ENCODE data around the gene SOX18.
A peak's percentile ranks its signal among the peaks of the same experiment; 100 is the strongest.

SOX18 gene

GRCh38 chr20:64080013-64080812, 30.8 kb upstream of the SOX18 start, which contains the start of gene OPRL1:
TSS of gene OPRL1 (plus strand) at chr20:64080082. CDS start at chr20:64092721, 12,639 bp downstream.
- no peak for TF ChIP-seq ZFX (IDR thresholded peaks at IDR 0.05; ENCODE audit: borderline replicate concordance)
- TF ChIP-seq, protein P1, sequence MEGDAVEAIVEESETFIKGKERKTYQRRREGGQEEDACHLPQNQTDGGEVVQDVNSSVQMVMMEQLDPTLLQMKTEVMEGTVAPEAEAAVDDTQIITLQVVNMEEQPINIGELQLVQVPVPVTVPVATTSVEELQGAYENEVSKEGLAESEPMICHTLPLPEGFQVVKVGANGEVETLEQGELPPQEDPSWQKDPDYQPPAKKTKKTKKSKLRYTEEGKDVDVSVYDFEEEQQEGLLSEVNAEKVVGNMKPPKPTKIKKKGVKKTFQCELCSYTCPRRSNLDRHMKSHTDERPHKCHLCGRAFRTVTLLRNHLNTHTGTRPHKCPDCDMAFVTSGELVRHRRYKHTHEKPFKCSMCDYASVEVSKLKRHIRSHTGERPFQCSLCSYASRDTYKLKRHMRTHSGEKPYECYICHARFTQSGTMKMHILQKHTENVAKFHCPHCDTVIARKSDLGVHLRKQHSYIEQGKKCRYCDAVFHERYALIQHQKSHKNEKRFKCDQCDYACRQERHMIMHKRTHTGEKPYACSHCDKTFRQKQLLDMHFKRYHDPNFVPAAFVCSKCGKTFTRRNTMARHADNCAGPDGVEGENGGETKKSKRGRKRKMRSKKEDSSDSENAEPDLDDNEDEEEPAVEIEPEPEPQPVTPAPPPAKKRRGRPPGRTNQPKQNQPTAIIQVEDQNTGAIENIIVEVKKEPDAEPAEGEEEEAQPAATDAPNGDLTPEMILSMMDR (IDR thresholded peaks at IDR 0.05) = no peak
- peak within 1 kb of the TSS; percentile 37 for H3K27ac ChIP-seq

DNA sequence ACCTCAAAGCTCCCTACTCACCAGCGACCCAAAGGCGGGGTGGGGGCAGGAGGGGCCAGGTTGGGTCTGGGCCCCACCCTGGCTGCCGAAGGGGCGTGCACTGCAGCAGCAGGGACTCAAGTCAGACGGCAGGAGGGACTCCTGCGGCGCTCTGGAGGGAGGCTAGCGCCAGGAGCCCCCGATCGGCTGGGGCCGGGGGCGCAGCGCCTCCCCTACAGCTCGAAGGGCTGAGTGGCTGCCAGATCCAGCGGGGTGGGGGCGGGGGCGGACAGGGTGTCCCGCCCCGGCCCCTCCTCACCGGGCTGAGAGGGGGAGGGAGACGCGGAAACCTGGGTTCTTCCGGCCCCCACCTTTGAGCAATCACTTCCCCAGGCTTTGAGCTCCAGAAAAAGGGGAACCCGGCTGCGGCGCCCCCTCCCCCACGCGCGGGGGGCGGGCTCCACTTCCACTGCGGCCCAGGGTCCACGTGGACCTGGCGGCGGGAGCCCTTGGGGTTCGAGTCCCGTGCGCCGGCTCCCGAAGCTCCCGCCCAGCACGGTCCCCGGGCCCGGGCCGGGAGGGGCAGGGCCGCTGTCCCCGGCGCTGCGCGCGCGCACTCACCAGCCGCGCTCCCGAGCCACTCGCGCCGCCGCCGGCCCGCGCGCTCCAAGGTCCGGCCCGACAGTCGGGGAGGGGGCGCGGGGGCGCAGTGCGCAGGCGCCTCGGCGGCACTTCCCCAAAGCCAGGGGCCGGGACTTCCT, 30.0 kb upstream of the SOX18 start, which contains the start of gene RGS19:
TSS of gene RGS19 (minus strand) at position 246 of the 740 bp plus-strand sequence. CDS start 2,632 bp downstream, outside the sequence.
- peak within 1 kb of the TSS; percentile 37 for H3K27ac ChIP-seq
- TF ChIP-seq, protein P1 (IDR thresholded peaks at IDR 0.05) = no peak
- TF ChIP-seq ZFX (IDR thresholded peaks at IDR 0.05; ENCODE audit: borderline replicate concordance) = no peak

GRCh38 chr20:64078934-64079272, 29.5 kb upstream of the SOX18 start:
- H3K27ac ChIP-seq = no peak overlapping the region; the same call in 1 of the 2 replicates
- no peak for TF ChIP-seq ZFX (IDR thresholded peaks at IDR 0.05; ENCODE audit: borderline replicate concordance)
- TF ChIP-seq, protein P1 (IDR thresholded peaks at IDR 0.05) = no peak

GRCh38 chr20:64077876-64078551, 28.6 kb upstream of the SOX18 start:
- no peak for TF ChIP-seq ZFX (IDR thresholded peaks at IDR 0.05; ENCODE audit: borderline replicate concordance)
- TF ChIP-seq, protein P1 (IDR thresholded peaks at IDR 0.05) = no peak
- no peak overlapping the region for H3K27ac ChIP-seq

GRCh38 chr20:64077541-64077875, 28.1 kb upstream of the SOX18 start:
- no peak overlapping the region for H3K27ac ChIP-seq
- TF ChIP-seq ZFX (IDR thresholded peaks at IDR 0.05; ENCODE audit: borderline replicate concordance) = no peak

DNA sequence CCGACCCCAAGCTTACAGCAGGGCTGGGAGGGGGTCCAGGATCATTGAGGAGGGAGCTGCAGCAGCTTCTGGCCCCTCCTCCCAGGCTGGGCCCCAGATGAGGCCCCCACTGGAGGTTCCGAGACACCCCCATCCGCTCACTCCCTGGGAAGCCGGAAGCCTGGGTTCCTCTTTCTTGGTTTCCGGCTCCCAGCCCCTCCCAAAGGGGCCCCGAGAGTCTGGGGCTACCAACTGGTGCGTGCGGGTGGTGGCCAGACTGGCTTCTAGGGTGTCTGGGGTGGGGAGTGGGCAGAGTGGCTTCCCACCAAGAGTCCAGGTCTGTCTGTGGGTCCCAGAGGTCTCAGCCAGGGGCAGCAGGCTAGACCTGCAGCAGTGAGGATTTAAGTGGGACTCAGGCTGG, 27.7 kb upstream of the SOX18 start:
- H3K27ac ChIP-seq = no peak overlapping the region
- TF ChIP-seq, protein P1 (IDR thresholded peaks at IDR 0.05) = no peak
- TF ChIP-seq ZFX (IDR thresholded peaks at IDR 0.05; ENCODE audit: borderline replicate concordance) = no peak

DNA sequence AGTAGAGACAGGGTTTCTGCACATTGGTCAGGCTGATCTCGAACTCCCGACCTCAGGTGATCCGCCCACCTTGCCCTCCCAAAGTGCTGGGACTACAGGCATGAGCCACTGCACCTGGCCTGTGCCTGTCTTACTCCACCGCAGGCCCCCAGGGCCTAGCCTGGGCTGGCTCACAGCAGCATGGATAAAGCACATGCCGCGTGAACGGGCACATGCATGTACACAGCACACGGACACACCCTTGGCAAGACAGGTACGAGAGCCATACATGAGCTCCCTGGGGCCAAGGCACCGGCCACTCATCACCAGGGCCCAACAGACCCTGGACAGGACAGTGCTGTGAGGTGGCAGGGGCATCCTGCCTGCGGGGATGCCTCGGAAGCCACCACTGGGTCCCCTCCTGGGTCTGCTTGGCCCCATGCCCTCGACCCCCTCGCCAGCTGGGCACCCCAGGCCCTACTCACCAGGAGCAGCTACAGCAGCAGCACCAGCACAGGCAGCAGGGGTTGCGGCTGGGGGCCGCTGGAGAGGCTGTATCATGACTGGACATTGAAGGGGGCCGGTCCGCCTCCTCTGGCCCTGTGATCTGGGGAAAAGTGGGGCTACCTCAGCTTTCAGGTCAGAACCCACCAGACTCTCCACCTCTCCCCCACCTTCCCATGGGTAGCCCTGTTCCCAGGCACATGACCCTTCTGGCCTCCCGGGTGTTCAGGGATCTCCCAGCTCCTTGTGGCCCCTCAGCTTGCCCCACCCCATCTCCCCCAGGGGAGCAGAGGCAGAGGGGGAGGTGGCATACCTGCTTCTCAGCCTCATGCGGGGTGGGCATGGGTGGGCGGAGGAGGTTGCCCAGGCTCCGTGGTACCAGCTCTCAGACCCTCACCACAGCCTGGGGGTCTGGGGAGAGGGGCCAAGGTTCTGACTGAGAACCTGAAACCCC, 26.9 kb upstream of the SOX18 start:
- no peak for TF ChIP-seq ZFX (IDR thresholded peaks at IDR 0.05; ENCODE audit: borderline replicate concordance)
- TF ChIP-seq, protein P1 (IDR thresholded peaks at IDR 0.05) = no peak
- no peak overlapping the region for H3K27ac ChIP-seq

All from 22Rv1 (cell line).